Measurements from ENCODE around the gene EDAR.

EDAR gene

GRCh38 chr2:108911807-108912628 lies 77.0 kb downstream of the EDAR start:
- peak in 1 of 58 donors; percentile 22 for DNase-seq

DNA sequence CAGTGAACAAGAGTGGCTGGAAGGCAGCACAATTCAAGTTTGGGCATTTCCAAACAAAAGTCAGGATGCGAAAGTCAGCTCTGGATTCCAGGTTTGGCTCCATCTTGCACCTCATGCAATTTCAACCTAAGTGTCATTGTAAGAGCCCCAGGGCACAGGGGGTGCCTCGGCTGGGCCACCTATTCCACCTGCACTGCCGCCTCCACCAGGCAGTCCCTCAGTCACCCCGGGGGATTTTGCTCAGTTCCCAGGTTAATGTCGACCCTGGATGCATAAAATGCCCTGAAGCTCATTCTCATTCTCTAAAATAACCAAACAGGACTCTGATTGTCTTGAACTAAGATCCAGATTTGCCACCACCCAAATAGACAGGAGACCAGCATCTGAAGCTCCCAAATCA lies 77.6 kb downstream of the EDAR start:
- DNase-seq: no peak

DNA sequence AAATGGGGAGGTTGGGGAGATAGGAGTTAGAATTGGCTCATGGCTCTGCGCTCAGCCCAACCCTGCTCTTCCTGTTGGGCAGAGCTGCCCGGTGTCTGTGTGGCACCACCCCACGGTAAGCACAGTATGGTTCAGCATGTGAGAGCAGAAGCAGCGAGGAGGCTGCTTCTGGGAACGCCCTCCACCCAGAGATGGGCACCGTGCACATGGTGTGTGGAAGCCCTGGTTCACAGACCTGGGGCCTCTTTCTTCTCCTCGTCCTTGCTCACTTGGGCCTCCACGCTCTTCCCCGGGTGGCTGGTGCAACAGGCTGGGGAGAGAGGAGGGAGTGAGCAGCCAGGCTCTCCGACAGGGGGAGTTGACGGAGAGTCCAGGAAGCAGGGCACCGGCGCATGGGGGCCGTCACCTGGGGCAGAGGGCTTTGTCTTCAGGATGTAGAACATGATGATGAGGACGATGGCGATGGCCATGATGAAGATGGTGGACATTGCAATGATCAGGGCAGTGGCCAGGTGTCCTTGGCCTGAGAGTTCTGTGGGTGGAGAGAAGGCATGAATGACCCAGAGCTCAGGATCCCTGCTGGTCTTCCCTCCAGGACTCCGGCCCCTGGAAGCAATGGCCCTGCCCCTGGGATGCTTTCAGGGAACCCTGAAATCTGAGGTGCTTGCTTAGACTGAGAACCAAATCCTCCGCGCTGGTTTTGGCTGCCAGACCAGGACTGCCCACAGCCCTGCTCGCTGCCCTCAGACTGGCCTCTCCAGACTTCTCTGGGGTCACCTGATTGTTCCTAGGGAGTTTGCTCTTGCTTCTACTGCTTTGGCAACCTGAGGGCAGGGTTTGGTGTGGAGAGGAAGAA lies 78.3 kb downstream of the EDAR start:
- no peak for DNase-seq

DNA sequence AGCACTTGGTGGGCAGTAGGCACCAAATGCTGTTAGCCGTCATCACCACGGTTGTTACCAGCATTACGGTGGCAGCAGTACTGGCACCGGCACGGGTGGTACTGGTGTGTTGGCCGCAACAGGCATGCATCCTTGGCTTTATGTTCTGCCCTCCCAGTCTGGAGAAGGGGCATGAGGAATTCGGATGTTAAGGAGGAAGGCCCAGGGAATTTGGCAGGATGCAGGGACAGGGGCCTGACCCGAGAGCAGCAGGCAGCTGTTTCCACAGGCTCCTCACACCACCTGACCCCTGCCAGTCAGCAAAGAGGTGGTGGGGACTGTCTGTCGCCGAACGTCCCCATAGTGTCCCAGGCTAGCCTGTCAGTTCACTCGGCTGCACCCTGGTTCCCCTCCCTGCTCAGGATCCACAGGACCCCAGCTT lies 79.0 kb downstream of the EDAR start:
- no peak for DNase-seq

DNA sequence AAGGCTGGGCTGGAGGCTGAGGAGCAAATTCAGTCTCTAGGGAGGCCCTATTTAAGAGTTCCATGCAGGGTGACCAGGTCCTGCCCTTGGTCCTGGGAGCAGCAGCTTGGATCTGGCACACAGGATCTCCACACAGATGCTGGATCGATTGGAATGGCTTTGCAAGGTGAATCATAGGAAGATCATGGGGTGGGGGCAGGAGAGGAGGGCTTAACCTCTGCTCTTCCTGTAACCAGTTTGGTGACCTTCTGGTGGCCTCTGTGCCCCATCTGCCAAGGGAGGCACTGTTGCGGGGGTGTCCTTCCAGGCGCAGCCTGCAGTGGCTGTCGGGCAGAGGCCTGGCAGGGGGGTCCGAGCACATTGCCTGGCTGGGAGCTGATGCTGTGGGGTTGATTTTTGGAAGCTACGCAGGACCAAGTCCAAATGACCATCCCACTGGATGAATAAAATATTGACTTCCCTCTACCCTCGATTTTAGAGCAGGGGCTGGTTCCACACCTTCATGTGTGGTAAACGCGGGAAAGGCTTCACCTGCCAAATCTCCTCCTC lies 79.7 kb downstream of the EDAR start:
- no peak for DNase-seq

- DNase-seq: no peak
These were observed 80.3 kb downstream of the EDAR start for GRCh38 chr2:108908713-108909070.

GRCh38 chr2:108907822-108908712 lies 81.0 kb downstream of the EDAR start:
- no peak for DNase-seq

DNA sequence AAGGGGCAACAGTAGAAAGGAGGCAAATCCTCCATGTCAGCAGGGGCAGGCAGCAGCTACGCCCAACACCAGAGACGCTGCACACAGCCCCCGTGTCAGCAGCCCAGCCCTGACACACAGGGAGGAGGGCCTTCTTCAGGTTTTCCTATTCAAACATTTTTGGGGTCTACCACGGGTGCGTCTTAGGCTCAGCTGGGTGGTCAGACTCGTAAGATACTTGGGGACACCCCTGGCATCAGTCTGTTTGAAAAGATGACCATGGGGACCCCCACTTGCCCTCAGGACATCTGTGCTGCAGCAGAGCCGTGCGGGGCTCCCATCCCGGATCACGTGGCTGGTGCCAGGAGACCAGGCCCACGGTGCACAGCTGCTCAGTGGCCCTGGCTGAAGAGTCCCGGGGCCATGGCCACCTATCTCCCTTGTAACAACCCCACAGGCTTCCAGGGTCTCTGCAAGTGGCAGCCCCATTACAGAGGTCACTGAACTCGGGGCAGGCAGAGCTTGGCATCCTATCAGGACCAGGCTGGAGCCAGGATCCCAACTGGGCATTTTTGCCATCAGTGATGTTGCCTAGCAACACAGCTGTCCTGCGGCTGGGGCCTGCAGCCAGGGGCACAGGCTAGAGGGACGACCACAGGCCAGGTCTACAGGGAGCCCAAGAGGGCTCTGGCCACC lies 82.5 kb downstream of the EDAR start:
- DNase-seq: no peak

GRCh38 chr2:108905906-108906305 lies 83.1 kb downstream of the EDAR start:
- no peak for DNase-seq

DNA sequence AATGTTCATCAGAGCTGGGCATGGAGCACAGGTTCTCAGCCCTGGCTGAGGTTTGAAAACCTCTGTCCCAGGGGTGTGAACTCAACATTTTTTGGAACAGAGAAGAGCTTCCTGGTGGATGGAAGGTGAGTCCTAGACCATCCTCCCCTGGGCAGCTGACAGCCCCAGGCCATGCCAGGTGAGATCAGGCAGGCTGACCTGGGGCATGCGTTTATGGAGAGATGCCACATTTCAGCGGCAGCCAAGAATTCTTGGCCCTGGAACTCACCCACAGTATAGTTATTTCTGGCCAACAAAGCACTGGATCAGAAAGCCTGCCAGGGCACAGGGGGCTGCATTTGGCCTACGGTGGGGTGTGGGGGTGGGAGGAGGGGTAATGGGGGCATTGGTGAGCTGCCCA lies 83.8 kb downstream of the EDAR start:
- DNase-seq: no peak

DNA sequence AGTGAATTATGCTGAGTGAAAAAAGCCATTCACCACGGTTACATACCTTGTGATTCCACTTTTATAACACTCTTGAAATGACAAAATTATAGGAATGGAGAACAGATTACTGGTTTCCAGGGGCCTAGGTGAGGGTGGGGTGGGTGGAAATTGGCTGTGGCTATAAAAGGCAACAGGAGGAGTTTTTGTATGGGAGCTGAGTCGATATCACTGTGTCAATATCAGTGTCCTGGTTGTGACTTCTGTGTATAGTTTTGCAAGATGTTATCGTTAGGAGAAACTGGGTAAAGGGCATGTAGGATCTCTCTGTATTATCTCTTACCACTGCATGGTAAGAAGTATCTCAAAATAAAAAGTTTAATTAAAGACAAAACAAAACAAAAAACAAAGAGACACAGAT lies 84.3 kb downstream of the EDAR start:
- no peak for DNase-seq

GRCh38 chr2:108898315-108899082 lies 90.5 kb downstream of the EDAR start:
- no peak for DNase-seq

DNA sequence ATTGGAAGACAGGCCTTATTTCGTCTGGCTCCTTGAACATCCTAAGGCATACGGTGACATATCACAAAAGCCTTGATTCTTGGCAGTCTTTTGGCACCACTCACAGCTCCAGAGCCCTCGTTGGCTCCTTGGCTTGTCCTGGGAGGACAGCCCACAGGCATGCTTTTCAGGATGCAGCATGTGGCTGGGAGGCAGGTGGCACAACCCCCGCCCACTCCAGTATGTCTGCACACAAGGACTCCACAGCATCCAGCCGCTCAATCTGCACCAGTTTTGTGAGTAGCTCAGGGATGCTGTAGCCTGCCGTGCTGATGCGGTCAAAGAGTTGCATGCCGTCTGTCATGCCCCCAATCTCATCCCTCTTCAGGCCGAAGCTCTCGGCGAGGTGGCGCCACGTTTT lies 92.3 kb downstream of the EDAR start:
- no peak for DNase-seq

DNA sequence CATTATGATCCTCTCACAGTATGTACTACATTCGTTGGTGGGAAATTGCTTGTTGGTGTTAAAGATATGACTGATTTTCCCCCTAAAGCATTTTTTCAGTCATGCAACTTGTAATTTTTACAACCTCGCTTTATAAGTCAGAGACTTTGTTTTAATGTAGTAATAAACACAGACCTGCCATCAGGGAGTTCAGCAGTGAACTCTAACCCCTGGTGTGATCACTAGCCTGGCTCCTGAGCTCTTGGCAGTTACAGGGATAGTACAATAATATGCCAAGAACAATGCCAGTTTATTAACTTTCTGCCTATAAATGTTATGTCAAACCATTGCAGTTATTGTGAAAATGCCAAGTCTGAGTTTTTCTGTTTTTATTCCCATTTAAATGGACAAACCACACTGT lies 93.8 kb downstream of the EDAR start:
- no peak for DNase-seq

DNA sequence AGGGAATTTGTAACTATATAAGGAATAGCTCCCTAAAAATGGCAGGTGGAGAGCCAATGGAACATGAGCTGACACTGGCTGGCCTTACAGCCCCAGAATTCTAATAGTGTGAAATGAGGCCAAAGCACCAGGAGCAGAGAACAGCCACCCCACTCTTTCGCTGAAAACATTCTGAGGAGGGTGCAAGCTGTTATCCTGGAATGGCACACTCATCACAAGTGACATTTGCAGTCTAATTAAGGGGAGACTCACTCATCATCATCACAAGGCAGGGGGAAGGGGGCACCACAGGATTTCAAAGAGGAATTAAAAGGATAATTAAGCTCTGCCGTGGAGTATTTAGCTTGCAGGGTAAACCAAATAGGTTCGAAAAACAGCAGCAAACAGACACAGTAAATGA lies 94.3 kb downstream of the EDAR start:
- no peak for DNase-seq

DNA sequence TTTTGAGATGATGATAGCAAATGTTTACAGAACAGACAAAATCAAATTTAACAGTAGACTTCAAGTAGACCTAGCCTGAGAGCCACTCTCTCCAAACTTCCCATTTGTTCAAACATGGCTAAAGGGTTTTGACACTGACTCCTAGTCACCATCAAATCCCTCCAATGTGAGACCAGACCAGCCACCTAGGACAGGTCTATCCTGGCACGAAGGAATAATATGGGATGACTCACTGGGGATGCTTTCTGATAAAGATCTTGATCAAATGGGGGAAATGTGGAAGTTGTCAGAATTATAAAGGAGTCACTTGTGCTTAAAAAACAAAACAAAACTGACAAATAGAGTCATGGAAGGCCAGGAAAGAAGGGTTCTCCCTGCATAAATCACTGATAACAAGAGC lies 95.7 kb downstream of the EDAR start:
- no peak for DNase-seq

GRCh38 chr2:108889907-108890306 lies 99.1 kb downstream of the EDAR start:
- DNase-seq: no peak

DNA sequence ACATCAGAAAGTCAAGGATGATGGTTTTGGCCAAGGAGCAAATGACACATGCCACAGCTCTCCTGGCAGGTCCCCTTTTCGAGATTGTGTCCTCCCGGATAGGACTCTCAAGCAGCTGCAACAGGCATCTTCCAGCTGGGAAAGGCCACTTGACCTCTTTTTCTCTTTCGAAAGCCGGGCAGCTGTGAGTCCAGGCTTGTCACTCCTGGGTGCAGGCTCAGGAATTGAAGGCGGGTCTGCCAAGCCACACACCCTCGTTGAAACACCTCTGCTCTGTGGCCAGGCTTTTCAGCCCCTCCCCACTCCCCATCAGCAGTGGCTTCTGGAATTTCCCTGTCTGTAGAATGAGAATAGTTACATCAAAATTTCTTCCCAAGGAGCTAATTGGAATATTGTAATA lies 104.4 kb downstream of the EDAR start:
- DNase-seq: no peak

DNA sequence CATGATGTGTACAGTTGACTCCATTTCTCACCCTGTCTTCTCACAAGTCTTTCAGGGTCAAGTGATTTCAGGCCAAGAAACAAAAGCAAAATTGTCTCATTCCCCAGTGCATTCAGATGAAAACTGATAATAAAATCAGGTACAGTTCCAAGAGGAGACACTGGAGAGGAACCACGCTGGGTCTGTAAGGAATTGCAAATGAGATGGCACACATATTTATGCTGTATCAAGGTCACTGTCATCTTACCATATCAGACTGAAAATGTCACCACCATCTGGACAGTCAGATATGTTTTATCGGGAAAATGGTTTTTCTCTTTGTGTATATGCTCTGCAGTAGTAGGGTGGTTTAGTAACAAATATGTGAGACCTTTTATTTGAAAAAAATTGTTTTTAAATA lies 110.7 kb downstream of the EDAR start:
- DNase-seq: no peak

DNA sequence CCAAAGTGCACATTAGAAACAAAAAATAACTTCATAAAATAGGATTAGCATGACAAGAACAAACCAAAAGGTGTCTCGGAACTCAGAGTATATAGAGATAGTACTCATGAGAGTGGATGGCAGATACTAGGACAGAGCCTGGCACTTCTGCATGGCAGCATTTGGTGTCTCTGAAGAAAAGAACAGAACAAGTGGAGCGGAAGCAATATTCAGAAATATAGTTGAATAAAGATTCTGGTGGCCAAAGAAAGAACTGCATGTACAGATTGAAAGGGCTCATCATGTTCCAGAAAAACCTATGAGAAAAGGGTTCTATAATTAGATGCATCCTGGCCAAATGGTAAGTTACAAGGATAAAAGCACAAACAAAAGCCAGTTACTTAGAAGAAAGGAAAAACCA lies 111.5 kb downstream of the EDAR start:
- no peak for DNase-seq
